NCI-H128 (cell line): ENCODE results near the gene UQCR11.

Experiments used
- DNase-seq: peaks from one replicate; lab custom pipeline; 2025; ENCODE audit not compliant: unreplicated experiment; lab: John Stamatoyannopoulos, UW

Gene UQCR11

GRCh38 chr19:1636325-1637236 is 31.3 kb upstream of the UQCR11 start:
- no peak for DNase-seq

GRCh38 chr19:1634938-1635243 is 29.6 kb upstream of the UQCR11 start:
- DNase-seq, result no peak

- DNase-seq, result no peak
Observed at GRCh38 chr19:1634242-1634937, 29.1 kb upstream of the UQCR11 start.

- no peak for DNase-seq
Observed at GRCh38 chr19:1633269-1633826, 28.1 kb upstream of the UQCR11 start.

GRCh38 chr19:1632462-1633268 is 27.4 kb upstream of the UQCR11 start:
- DNase-seq, result no peak

GRCh38 chr19:1631557-1632100 is 26.4 kb upstream of the UQCR11 start:
- no peak for DNase-seq

GRCh38 chr19:1630811-1631210 is 25.5 kb upstream of the UQCR11 start:
- DNase-seq, result no peak

- no peak for DNase-seq
Observed at GRCh38 chr19:1630012-1630411, 24.8 kb upstream of the UQCR11 start.

- DNase-seq, result no peak
Observed at GRCh38 chr19:1629256-1629808, 24.1 kb upstream of the UQCR11 start.

GRCh38 chr19:1627194-1627593 is 21.9 kb upstream of the UQCR11 start:
- DNase-seq, result no peak

- no peak for DNase-seq
Observed at GRCh38 chr19:1626417-1627010, 21.3 kb upstream of the UQCR11 start.

- no peak for DNase-seq
Observed at GRCh38 chr19:1624458-1624857, 19.2 kb upstream of the UQCR11 start.

- DNase-seq, result no peak
Observed at GRCh38 chr19:1622541-1622940, 17.3 kb upstream of the UQCR11 start.

GRCh38 chr19:1622007-1622406 is 16.7 kb upstream of the UQCR11 start:
- no peak for DNase-seq

- DNase-seq, result no peak
Observed at GRCh38 chr19:1621574-1621973, 16.3 kb upstream of the UQCR11 start.

GRCh38 chr19:1621021-1621420 is 15.8 kb upstream of the UQCR11 start:
- no peak for DNase-seq

GRCh38 chr19:1620502-1620901 is 15.2 kb upstream of the UQCR11 start:
- DNase-seq, result no peak

GRCh38 chr19:1619703-1620102 is 14.4 kb upstream of the UQCR11 start:
- no peak for DNase-seq

- DNase-seq, result no peak
Observed at GRCh38 chr19:1619094-1619439, 13.8 kb upstream of the UQCR11 start.
